GM21360 (cell line): Measurements from ENCODE around the gene INSIG1.

ENCODE experiments used
- ATAC-seq: cut with Tn5 transposase; IDR thresholded peaks from one replicate; pipeline ENCODE4 v1.9.1; 2021; ENCODE audit warnings: mild to moderate bottlenecking, moderate library complexity; ENCODE audit not compliant: unreplicated experiment

Gene INSIG1

GRCh38 chr7:155284496-155285274, 13.0 kb upstream of the INSIG1 start:
- ATAC-seq: no peak

GRCh38 chr7:155285423-155285822, 12.3 kb upstream of the INSIG1 start:
- no peak for ATAC-seq

GRCh38 chr7:155285833-155286232, 11.8 kb upstream of the INSIG1 start:
- ATAC-seq: no peak

- no peak for ATAC-seq
These were observed 11.0 kb upstream of the INSIG1 start for GRCh38 chr7:155286686-155287085.

- no peak for ATAC-seq
These were observed 10.3 kb upstream of the INSIG1 start for GRCh38 chr7:155287284-155287935.

- ATAC-seq: no peak
These were observed 9.6 kb upstream of the INSIG1 start for GRCh38 chr7:155288055-155288454.

GRCh38 chr7:155289107-155289506, 8.6 kb upstream of the INSIG1 start:
- ATAC-seq: no peak

- no peak for ATAC-seq
These were observed 7.7 kb upstream of the INSIG1 start for GRCh38 chr7:155289949-155290501.

GRCh38 chr7:155291045-155291530, 6.6 kb upstream of the INSIG1 start:
- ATAC-seq: no peak

- no peak for ATAC-seq
These were observed 5.9 kb upstream of the INSIG1 start for GRCh38 chr7:155291729-155292128.

- no peak for ATAC-seq
These were observed 4.9 kb upstream of the INSIG1 start for GRCh38 chr7:155292680-155293226.

GRCh38 chr7:155293721-155294510, 3.8 kb upstream of the INSIG1 start:
- no peak for ATAC-seq

GRCh38 chr7:155294511-155294778, 3.2 kb upstream of the INSIG1 start:
- no peak for ATAC-seq

- ATAC-seq: no peak
These were observed 2.2 kb upstream of the INSIG1 start for GRCh38 chr7:155295511-155295910.

GRCh38 chr7:155296006-155296787, 1.5 kb upstream of the INSIG1 start:
- no peak for ATAC-seq

GRCh38 chr7:155296788-155297516, 726 bp upstream of the INSIG1 start:
- ATAC-seq: peak; percentile 21

GRCh38 chr7:155298288-155298833, 683 bp downstream of the INSIG1 start:
- ATAC-seq: no peak

GRCh38 chr7:155298834-155299534, 1.3 kb downstream of the INSIG1 start:
- peak; percentile 67 for ATAC-seq
